Activated CD4-positive, alpha-beta T cell treated with anti-CD3 and anti-CD28 coated beads, Interleukin-2, amount 50 U/mL, for 4 hours (primary cell): ENCODE results near the gene FAM3D.
"Not testable (repeated sequence)": the region's sequence is repeated elsewhere in the genome, so short reads cannot be mapped to it uniquely, and the experiment has no call there.

Source experiments
- DNase-seq, 2 experiments: peaks; one replicate each; pipeline ENCODE4 v3.0.0-alpha.2; 2020

The FAM3D gene

GRCh38 chr3:58683001-58683458 lies 16.5 kb upstream of the FAM3D start:
- no peak for DNase-seq

- no peak for DNase-seq
Measured at GRCh38 chr3:58681863-58682262, 15.3 kb upstream of the FAM3D start.

DNA sequence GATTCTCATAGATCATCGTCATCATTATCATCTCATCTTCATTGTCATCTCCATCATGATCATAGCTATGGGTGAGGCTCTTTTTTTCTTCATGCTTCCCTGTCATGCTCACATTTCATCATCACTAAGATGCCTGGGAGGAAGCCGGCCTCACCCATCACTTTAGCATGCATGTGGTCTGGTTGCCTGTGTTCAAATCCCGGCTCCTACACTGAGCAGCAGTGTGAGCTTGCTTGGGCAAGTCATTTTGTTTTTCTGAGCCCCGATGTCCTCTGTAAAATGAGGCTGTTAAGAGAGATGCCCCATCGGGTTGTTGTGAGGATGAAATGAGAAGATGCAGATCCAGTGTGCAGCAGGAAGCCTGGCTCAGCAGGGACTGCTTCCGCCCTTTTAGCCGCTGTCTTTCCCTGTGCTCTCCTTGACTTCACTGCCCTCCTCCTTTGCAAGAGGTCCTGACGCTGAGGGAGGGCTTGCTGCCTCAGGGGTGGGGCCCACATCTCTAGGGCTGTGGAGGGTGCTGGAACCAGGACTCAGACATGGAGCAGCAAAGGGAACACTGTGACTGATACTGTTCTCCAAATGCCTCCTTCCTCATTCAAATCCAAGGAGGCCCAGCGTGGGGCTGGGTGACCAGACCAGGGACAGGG lies 14.4 kb upstream of the FAM3D start:
- no peak for DNase-seq

- DNase-seq, result no peak
Measured at GRCh38 chr3:58679974-58680666, 13.5 kb upstream of the FAM3D start.

- DNase-seq, result no peak
Measured at GRCh38 chr3:58679446-58679845, 12.9 kb upstream of the FAM3D start.

GRCh38 chr3:58678177-58678970 lies 11.8 kb upstream of the FAM3D start:
- not testable (repeated sequence) for DNase-seq

DNA sequence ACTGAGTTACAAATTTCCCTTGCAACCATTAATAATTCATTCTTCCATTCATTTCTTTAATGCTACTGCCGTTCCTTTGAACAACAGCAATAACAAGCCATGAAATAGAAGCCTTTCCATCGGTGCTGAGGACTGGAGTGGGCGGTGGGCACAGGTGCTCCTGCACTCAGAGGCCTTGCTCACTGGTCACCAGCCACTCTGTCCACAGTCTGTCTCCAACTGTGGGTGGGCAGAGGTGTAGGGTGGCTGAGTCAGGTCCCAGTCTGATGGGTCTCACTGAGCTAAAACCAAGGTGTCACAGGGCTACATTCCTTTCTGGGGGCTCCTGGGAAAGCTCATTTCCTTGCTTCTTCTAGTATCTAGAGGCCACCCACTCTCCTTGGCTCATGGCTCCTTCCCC lies 6.3 kb upstream of the FAM3D start:
- no peak for DNase-seq

- no peak for DNase-seq
Measured at GRCh38 chr3:58672451-58672850, 5.9 kb upstream of the FAM3D start.

DNA sequence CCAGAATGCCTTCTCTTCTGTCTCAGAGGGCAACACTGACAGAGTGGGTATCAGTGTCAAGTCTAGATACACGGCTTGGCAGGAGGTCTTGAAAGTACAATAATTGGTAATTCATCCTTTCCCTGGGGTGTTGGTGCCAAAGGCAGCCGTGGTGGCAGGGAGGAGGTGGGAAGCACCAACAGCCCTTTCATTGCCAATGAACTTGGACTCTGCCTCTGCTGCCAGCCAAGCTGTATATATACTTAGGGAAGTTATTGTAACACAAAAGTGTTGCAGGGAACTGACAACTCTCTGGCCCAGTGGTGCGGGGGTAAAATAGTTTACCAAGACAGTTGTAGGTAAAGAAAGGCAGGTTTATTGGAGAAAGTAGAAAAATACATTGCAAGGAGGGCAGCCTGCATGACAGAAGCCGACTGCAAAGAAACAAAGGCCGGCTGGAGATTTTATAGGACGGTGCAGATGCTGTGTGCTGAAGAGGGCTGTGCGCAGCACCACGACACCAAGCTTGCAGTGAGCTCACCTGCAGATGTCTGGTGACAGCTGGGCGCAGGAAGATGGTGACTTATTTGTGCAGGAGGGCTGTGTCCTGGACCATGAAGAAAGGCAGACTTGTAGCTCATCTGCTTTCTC lies 4.0 kb upstream of the FAM3D start:
- no peak for DNase-seq

GRCh38 chr3:58668247-58668646 lies 1.7 kb upstream of the FAM3D start:
- DNase-seq, result no peak

DNA sequence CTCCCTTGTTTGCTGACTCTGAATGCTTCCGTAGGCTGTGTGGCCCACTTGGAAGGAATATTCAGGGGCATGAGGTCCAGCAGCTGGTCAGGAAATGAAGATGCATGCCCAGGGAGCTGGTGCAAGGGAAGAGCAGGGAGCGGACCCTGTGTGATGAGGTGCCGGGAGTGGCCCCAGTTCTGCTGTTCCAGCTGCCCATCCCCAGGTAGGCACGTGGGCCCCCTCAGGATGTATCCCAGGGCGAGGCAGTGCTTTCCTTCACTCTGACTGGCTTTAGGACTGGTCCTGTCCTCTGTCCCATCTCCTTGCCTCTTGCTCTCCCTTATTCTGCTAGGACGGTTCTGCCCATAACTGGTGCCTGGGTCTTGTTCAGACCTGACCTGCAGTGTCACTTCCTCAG lies 1.1 kb upstream of the FAM3D start:
- DNase-seq, result no peak

GRCh38 chr3:58667229-58667628 lies 655 bp upstream of the FAM3D start:
- no peak for DNase-seq

- no peak for DNase-seq
Measured at GRCh38 chr3:58665405-58665804, 1.2 kb downstream of the FAM3D start.

DNA sequence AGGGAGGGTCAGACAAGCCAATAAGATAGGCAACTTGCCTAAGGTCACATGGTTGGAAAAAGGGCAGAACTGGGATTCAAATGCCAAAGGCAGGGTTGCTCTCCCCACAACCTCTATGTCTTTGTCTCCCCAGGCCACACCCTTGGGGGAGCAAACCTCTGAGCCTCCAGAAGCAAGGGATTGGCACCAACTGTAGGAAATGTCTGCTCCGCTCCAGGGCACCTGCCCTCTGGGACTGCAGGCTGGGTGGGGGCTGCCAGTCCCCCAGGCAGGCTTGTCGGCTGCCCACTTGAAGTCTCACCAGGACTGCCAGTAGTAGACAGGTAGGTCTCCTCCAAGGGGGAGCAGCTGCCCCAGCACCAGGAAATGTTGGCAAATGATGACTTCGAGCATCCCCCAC lies 2.0 kb downstream of the FAM3D start:
- no peak for DNase-seq

DNA sequence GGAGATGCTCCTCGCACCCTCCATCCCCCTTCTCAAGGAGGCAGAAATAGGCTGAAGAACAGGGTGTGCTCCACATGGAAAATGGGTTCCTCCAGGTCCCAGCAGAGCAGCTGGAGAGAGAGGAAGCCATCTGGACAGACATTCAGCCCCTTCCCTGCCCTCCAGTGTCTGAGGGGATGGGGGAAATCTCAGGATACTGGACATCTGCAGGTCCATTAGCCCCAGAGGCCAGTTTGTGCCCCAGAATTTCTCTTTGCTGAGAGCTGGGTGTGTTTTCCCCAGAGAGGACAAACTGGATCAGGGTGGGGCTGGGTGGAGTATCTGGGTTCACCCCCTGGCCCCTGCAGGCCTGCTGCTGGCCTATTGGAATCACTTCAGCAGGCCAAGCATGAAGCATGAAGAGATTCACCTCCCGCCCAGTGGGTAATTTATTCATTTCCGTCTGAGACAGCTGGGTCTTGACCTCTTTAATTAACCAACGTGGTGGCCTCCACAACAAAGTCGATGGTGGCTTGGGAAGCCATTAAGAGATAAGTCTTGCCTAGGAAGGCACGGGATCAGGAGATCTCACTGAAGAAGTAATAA lies 4.6 kb downstream of the FAM3D start:
- DNase-seq, result no peak

GRCh38 chr3:58660998-58661397 lies 5.6 kb downstream of the FAM3D start:
- DNase-seq, result no peak

DNA sequence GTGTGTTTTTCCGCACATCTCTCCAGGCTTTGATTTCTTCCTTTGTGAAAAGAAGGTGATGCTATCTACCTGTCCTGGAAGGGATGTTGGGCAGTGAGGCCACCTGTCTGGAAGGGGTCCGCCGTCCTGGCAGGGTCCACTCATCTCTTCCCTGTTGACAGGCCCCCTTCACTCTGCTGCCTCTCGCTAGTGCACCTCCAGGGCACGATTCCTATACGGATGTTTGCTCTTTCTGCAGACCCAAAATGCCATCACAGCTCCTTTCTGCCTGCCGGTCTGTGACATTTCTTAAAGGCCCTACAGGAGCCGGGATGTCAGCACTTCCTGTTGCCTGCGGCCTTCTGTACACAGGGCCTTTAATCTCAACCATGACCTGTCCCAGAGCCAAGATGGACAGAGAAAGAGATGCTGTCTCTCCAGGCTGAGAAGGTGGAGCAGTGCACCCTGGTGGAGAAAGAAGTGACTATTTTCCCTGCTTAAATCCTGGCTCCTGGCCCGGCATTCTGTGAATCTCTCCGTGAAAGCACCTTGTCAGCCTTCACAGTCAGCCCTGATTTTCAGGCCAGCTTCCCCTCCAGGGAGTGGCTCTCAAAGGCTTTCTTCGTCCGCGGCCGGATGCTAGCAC lies 7.4 kb downstream of the FAM3D start:
- no peak for DNase-seq

GRCh38 chr3:58658508-58658907 lies 8.1 kb downstream of the FAM3D start:
- DNase-seq, result no peak

DNA sequence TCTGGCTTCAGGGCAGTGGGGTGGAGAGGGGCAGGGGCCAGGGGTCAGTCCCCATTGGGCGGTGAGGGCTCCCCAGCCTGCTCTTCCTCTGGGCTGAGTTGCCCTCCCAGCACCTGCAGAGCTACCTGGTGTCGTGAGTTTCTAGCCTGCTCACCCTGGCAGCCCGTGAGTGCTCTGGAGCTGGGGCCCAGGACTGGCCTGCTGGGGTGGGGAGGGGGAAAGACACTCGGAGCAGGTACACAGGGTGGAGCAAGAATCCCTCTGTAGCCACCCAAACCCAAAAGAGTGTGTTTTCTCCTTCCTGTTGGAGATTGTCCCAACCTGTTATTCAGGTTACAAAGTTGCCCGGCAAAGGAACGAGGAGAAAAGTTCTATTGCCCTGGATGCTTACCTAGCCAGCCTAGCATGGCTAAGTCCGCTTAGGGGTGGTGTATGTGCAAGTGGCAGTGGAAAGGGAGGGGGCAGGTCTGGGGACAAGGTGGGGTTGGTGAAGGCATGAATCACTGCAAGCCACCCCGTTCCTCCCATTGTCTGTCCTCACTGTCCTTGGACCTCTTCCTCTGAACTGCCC lies 8.9 kb downstream of the FAM3D start:
- no peak for DNase-seq

- DNase-seq, result no peak
Measured at GRCh38 chr3:58657036-58657520, 9.5 kb downstream of the FAM3D start.

- DNase-seq, result no peak
Measured at GRCh38 chr3:58656631-58657030, 9.9 kb downstream of the FAM3D start.

GRCh38 chr3:58654466-58654865 lies 12.1 kb downstream of the FAM3D start:
- no peak for DNase-seq
